NT2/D1 (cell line): ENCODE measurements around the gene MEI4.
A peak's percentile ranks its signal among the peaks of the same experiment; 100 is the strongest.

Source experiments
- DNase-seq: peaks from one replicate; pipeline ENCODE4 v3.0.0-alpha.2; 2011; ENCODE audit warnings: low read depth, low spot score
- H3K27me3 ChIP-seq: 2 replicates; pipeline ENCODE4 v1.6.0; 2011; ENCODE audit warnings: mild to moderate bottlenecking; ENCODE audit not compliant: insufficient read length, insufficient read depth
- H3K36me3 ChIP-seq: 2 replicates; pipeline ENCODE4 v1.6.1; 2011; ENCODE audit warnings: mild to moderate bottlenecking, low read length, mixed read lengths; ENCODE audit not compliant: insufficient read depth, insufficient read length
- H3K4me1 ChIP-seq: 2 replicates; pipeline ENCODE4 v1.5.1; 2011; ENCODE audit not compliant: insufficient read depth, insufficient read length
- H3K4me3 ChIP-seq: 2 replicates; pipeline ENCODE4 v1.5.1; 2011; ENCODE audit warnings: low read depth; ENCODE audit not compliant: insufficient read length
- H3K9ac ChIP-seq: 2 replicates; pipeline ENCODE4 v1.6.0; 2011; ENCODE audit warnings: low read depth; ENCODE audit not compliant: insufficient read length
- H3K9me3 ChIP-seq: 2 replicates; pipeline ENCODE4 v1.5.1; 2011; ENCODE audit warnings: mild to moderate bottlenecking, low read length; ENCODE audit not compliant: insufficient read depth
- SUZ12 ChIP-seq: IDR thresholded peaks from 2 replicates; pipeline ENCODE4 v1.6.1; 2011; ENCODE audit not compliant: insufficient read length, insufficient read depth; ENCODE audit errors: extremely low read depth
- YY1 ChIP-seq: IDR thresholded peaks from 2 replicates; pipeline ENCODE4 v1.6.1; 2011; ENCODE audit not compliant: insufficient read length, insufficient read depth
- ZNF274 ChIP-seq: IDR thresholded peaks from 2 replicates; pipeline ENCODE4 v1.6.1; 2011; ENCODE audit warnings: mild to moderate bottlenecking, low read depth, low read length

The MEI4 gene

GRCh38 chr6:77906070-77906469 lies 253.2 kb downstream of the MEI4 start:
- TF ChIP-seq YY1, result no peak
- no peak for TF ChIP-seq SUZ12
- no peak for TF ChIP-seq ZNF274

GRCh38 chr6:77910826-77911225 lies 258.0 kb downstream of the MEI4 start:
- Histone ChIP-seq H3K27me3 (no peaks in the 10 kb centered on the region), H3K9me3 (no peaks in the 10 kb centered on the region), H3K36me3 (no peaks in the 10 kb centered on the region), H3K4me1 (no peaks in the 10 kb centered on the region), H3K4me3 (no peak overlapping the region), H3K9ac (no peak overlapping the region)
- TF ChIP-seq ZNF274, result no peak
- no peak for DNase-seq

More at GRCh38 chr6:77906070-77906469, 253.2 kb downstream of the MEI4 start:
- Histone ChIP-seq H3K36me3 (no peaks in the 10 kb centered on the region), H3K4me3 (no peak overlapping the region), H3K9me3 (no peaks in the 10 kb centered on the region), H3K27me3 (no peaks in the 10 kb centered on the region), H3K9ac (no peak overlapping the region), H3K4me1 (no peaks in the 10 kb centered on the region)
- DNase-seq, result no peak

GRCh38 chr6:77926198-77926751 lies 273.4 kb downstream of the MEI4 start:
- H3K4me1 ChIP-seq, result no peaks in the 10 kb centered on the region
- H3K4me3 ChIP-seq, result no peak overlapping the region
- no peaks in the 10 kb centered on the region for H3K27me3 ChIP-seq
- DNase-seq, result peak; percentile 15
- TF ChIP-seq YY1, result no peak
- no peak for TF ChIP-seq SUZ12
- TF ChIP-seq ZNF274, result no peak
- H3K9me3 ChIP-seq, result no peaks in the 10 kb centered on the region
- H3K36me3 ChIP-seq, result no peaks in the 10 kb centered on the region
- no peak overlapping the region for H3K9ac ChIP-seq

- DNase-seq, result no peak
- Histone ChIP-seq H3K4me1 (no peaks in the 10 kb centered on the region), H3K36me3 (no peaks in the 10 kb centered on the region), H3K9me3 (no peaks in the 10 kb centered on the region), H3K9ac (no peak overlapping the region), H3K4me3 (no peak overlapping the region), H3K27me3 (no peaks in the 10 kb centered on the region)
- no peak for TF ChIP-seq YY1
- TF ChIP-seq SUZ12, result no peak
- no peak for TF ChIP-seq ZNF274
Observed at GRCh38 chr6:77930382-77930781, 277.5 kb downstream of the MEI4 start.

GRCh38 chr6:77930952-77931351 lies 278.1 kb downstream of the MEI4 start:
- DNase-seq, result no peak
- Histone ChIP-seq H3K27me3 (no peaks in the 10 kb centered on the region), H3K9ac (no peak overlapping the region), H3K4me1 (no peaks in the 10 kb centered on the region), H3K36me3 (no peaks in the 10 kb centered on the region), H3K9me3 (no peaks in the 10 kb centered on the region), H3K4me3 (no peak overlapping the region)
- no peak for TF ChIP-seq ZNF274
- TF ChIP-seq SUZ12, result no peak
- TF ChIP-seq YY1, result no peak

GRCh38 chr6:77962070-77962469 lies 309.2 kb downstream of the MEI4 start:
- Histone ChIP-seq H3K4me3 (no peak overlapping the region), H3K27me3 (no peaks in the 10 kb centered on the region), H3K9me3 (no peaks in the 10 kb centered on the region), H3K9ac (no peak overlapping the region), H3K4me1 (no peaks in the 10 kb centered on the region), H3K36me3 (no peaks in the 10 kb centered on the region)
- DNase-seq, result no peak
- TF ChIP-seq ZNF274 (no peak), YY1 (no peak), SUZ12 (no peak)

- H3K36me3 ChIP-seq, result no peaks in the 10 kb centered on the region
- DNase-seq, result no peak
- H3K27me3 ChIP-seq, result no peaks in the 10 kb centered on the region
- no peaks in the 10 kb centered on the region for H3K4me1 ChIP-seq
- no peak overlapping the region for H3K4me3 ChIP-seq
- no peaks in the 10 kb centered on the region for H3K9me3 ChIP-seq
- no peak for TF ChIP-seq ZNF274
- TF ChIP-seq SUZ12, result no peak
- TF ChIP-seq YY1, result no peak
- H3K9ac ChIP-seq, result no peak overlapping the region
Observed at GRCh38 chr6:77965449-77965848, 312.6 kb downstream of the MEI4 start.
